Breast epithelium (tissue), 4 donors: ENCODE measurements around the gene POLG. TPM values are rescaled to one million over a fixed set of nuclear protein-coding genes. Genes with fewer than 3 reads are reported as not detected.

ENCODE experiments used
- DNase-seq, 2 donors: peaks; one replicate each; pipeline ENCODE4 v3.0.0-alpha.2; 2019; ENCODE audit warnings: low spot score in 2 of 2
- H3K27ac ChIP-seq, 2 donors: fragments of 200-600 bp; sonication (generic) in 1 of 2; one replicate each; pipeline ENCODE4 v1.5.1; 2016 to 2019; ENCODE audit warnings: mild to moderate bottlenecking in 1 of 2
- H3K27me3 ChIP-seq, 2 donors: fragments of 200-600 bp; sonication (generic) in 1 of 2; one replicate each; pipeline versions ENCODE4 v1.5.1 to v1.6.0; 2017 to 2019; ENCODE audit warnings: control low read depth in 1 of 2, mild to moderate bottlenecking in 1 of 2
- H3K36me3 ChIP-seq: fragments of 200-600 bp; one replicate; pipeline ENCODE4 v1.5.1; 2019
- H3K4me1 ChIP-seq, 2 donors: fragments of 200-600 bp; sonication (generic); one replicate each; pipeline ENCODE4 v1.5.1; 2016 to 2019; ENCODE audit warnings: control low read depth in 1 of 2
- H3K4me3 ChIP-seq, 3 donors: fragments of 200-600 bp; sonication (generic); 1 replicate in 2 of 3; 2 replicates in 1 of 3; pipeline ENCODE4 v1.5.1; 2016 to 2019; ENCODE audit warnings: mild to moderate bottlenecking in 3 of 3, moderate library complexity in 2 of 3
- H3K9me3 ChIP-seq, 2 donors: fragments of 200-600 bp; sonication (generic) in 1 of 2; one replicate each; pipeline ENCODE4 v1.5.1; 2016 to 2019; ENCODE audit warnings: control low read depth in 1 of 2
- CTCF ChIP-seq, 3 donors: fragments of 450-650 bp; IDR thresholded peaks; one replicate each; pipeline ENCODE4 v1.5.1; 2016 to 2017; ENCODE audit warnings: antibody characterized with exemption in 3 of 3, mild to moderate bottlenecking in 3 of 3, moderate library complexity in 3 of 3
- POLR2A ChIP-seq: fragments of 450-650 bp; IDR thresholded peaks from one replicate; pipeline ENCODE4 v1.6.1; 2016; ENCODE audit warnings: antibody characterized with exemption, mild to moderate bottlenecking, moderate library complexity
- POLR2AphosphoS5 ChIP-seq, 3 donors: sonication (generic); formaldehyde crosslinking; IDR thresholded peaks; one replicate each; pipeline ENCODE4 v1.6.1; 2017; ENCODE audit warnings: antibody characterized with exemption in 3 of 3
- intact Hi-C: fragments of 100-400 bp; cut with DNase I; formaldehyde crosslinking; loops from one replicate; pipeline ENCODE4 v1.15.1; 2023; ENCODE audit warnings: low total_unique reads
- total RNA-seq, 3 donors: library from RNA; depleted of rRNA; stranded (reverse); fragments of >200 nt; gene quantifications; one replicate each; pipeline ENCODE4 v1.1.0, GENCODE V29; 2016

The POLG gene
- total RNA-seq, 3 donors from 2014 or later = 50.6 to 59.6 (median 53.3) TPM

GRCh38 chr15:89333011-89333860 lies 1.4 kb downstream of the POLG start:
- H3K27ac ChIP-seq = no peak overlapping the region
- DNase-seq = no peak
- no peaks in the 10 kb centered on the region for H3K27me3 ChIP-seq
- H3K9me3 ChIP-seq = no peaks in the 10 kb centered on the region
- peak overlapping the region; percentile 72 to 97 (median 94) for H3K4me3 ChIP-seq
- H3K36me3 ChIP-seq = peaks cover 3% of the 10 kb centered on the region
- peaks cover 6 to 12% of the 10 kb centered on the region in 2 donors for H3K4me1 ChIP-seq
- no peak for TF ChIP-seq CTCF (IDR thresholded peaks at IDR 0.05)
- no peak for TF ChIP-seq POLR2AphosphoS5 (IDR thresholded peaks at IDR 0.05)
- TF ChIP-seq POLR2A = no peak
- intact Hi-C loops = loop anchor here (5.0 kb wide), 1 partner anchor 339 kb away; no protein-coding TSS in a partner anchor

DNA sequence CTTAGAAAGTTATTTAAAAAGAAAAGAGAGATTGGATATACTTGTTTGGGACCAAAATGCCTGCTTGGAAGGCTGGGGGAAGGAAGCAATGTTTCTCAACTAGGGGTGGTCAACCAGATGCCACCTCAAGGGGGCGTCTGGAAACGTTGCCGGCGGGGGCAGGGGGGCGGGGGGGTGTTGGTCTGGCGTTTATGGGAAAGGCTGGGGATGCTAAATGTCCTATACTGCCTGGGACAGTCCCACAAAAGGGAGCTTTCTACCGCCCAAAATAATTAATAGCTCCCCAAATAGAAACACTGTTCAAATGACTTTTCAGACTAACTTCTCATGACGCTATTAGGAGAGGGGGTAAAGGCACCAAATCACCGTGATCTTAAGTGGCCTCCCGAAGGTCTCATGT lies 2.2 kb downstream of the POLG start:
- intact Hi-C loops = loop anchor here (5.0 kb wide), 1 partner anchor 340 kb away; no protein-coding TSS in a partner anchor
- H3K4me1 ChIP-seq = peaks cover 6 to 12% of the 10 kb centered on the region in 2 donors
- TF ChIP-seq POLR2AphosphoS5 (IDR thresholded peaks at IDR 0.05) (no peak), POLR2A (no peak), CTCF (IDR thresholded peaks at IDR 0.05) (no peak)
- H3K27ac ChIP-seq = no peak overlapping the region
- no peaks in the 10 kb centered on the region for H3K9me3 ChIP-seq
- peak overlapping the region in 1 of 3 donors; percentile 97 for H3K4me3 ChIP-seq
- H3K36me3 ChIP-seq = peaks cover 3% of the 10 kb centered on the region
- H3K27me3 ChIP-seq = no peaks in the 10 kb centered on the region
- DNase-seq = no peak

DNA sequence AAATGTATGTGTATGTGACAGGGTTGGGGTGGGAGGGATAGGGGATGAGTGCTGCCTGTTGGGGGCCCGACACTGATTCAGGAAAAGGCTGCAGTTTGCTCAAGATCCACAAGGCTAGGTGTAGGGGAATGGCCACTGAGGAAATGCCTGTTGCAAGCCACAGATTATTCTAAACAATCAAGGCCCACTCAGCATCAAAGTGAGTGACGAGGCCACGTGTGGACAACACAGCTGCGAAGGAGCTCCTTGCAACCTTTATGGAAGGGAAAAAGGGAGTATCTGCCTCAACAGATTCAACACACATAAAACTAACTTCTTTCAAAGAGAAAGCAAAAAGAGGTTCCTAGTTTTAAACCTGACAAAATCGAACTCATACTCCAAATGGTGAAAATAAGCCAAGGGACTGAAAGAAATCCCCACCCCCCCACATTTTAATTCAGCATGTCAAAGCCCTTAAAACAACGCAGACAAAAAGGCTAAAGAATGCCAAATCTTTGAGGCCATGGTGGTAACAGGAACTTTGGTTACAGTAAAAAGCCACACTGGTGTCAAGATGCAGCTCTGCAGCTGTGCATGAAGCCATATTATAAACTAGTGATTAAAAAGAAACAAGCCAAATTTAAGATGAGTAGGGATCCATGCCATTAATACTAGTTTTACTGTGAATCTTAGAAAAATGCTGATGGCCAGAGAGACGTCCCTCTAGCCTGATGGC lies 3.6 kb downstream of the POLG start:
- intact Hi-C loops = loop anchor here (5.0 kb wide), 1 partner anchor 341 kb away; no protein-coding TSS in a partner anchor
- TF ChIP-seq POLR2AphosphoS5 (IDR thresholded peaks at IDR 0.05) = no peak
- no peak for TF ChIP-seq POLR2A
- TF ChIP-seq CTCF (IDR thresholded peaks at IDR 0.05) = no peak
- DNase-seq = no peak
- Histone ChIP-seq H3K4me1 (peaks cover 6 to 12% of the 10 kb centered on the region in 2 donors), H3K36me3 (peaks cover 3% of the 10 kb centered on the region), H3K9me3 (no peaks in the 10 kb centered on the region), H3K27ac (no peak overlapping the region), H3K4me3 (no peak overlapping the region), H3K27me3 (no peaks in the 10 kb centered on the region)

- no peak overlapping the region for H3K27ac ChIP-seq
- no peaks in the 10 kb centered on the region for H3K9me3 ChIP-seq
- no peak overlapping the region for H3K4me3 ChIP-seq
- peaks cover 6 to 12% of the 10 kb centered on the region in 2 donors for H3K4me1 ChIP-seq
- peaks cover 3% of the 10 kb centered on the region for H3K36me3 ChIP-seq
- intact Hi-C loops = loop anchor here (5.0 kb wide), 1 partner anchor 342 kb away; no protein-coding TSS in a partner anchor
- TF ChIP-seq POLR2A (no peak), CTCF (IDR thresholded peaks at IDR 0.05) (no peak), POLR2AphosphoS5 (IDR thresholded peaks at IDR 0.05) (no peak)
- DNase-seq = no peak
- no peaks in the 10 kb centered on the region for H3K27me3 ChIP-seq
Measured at GRCh38 chr15:89330119-89330518, 4.5 kb downstream of the POLG start.
